GM21528 (cell line): Measurements from ENCODE around the gene CDK2AP2.
"Not testable (repeated sequence)": the region's sequence is repeated elsewhere in the genome, so short reads cannot be mapped to it uniquely, and the experiment has no call there.

Experiments used
- ATAC-seq: cut with Tn5 transposase; IDR thresholded peaks from one replicate; pipeline ENCODE4 v1.9.1; 2021; ENCODE audit warnings: mild to moderate bottlenecking, moderate library complexity; ENCODE audit not compliant: unreplicated experiment, low FRiP score

CDK2AP2 gene

GRCh38 chr11:67468456-67468758 lies 39.6 kb downstream of the CDK2AP2 start:
- ATAC-seq: no peak

GRCh38 chr11:67468056-67468455 lies 39.9 kb downstream of the CDK2AP2 start:
- ATAC-seq: no peak

GRCh38 chr11:67466962-67467771 lies 40.8 kb downstream of the CDK2AP2 start:
- ATAC-seq: no peak

DNA sequence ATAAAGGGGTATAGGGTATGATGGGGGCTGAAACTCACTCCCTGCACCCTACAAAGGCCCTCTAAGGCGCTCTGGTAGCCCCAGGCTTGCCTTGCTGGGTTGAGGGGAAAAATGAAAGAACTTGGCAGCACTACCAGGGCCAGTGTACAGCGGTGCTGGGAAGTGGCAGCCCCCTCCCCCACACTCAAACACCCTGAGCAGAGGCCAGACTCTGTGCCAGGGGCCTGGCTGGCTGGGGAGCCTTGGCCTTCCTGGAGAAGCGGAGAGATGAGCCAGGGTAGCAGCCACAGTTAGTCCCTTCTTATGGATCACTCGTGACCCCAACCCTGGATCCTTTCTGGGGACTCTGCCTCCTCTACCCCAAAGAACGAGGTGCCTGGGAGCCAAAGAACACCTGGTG lies 41.6 kb downstream of the CDK2AP2 start:
- ATAC-seq: no peak

GRCh38 chr11:67465530-67465929 lies 42.4 kb downstream of the CDK2AP2 start:
- not testable (repeated sequence) for ATAC-seq

DNA sequence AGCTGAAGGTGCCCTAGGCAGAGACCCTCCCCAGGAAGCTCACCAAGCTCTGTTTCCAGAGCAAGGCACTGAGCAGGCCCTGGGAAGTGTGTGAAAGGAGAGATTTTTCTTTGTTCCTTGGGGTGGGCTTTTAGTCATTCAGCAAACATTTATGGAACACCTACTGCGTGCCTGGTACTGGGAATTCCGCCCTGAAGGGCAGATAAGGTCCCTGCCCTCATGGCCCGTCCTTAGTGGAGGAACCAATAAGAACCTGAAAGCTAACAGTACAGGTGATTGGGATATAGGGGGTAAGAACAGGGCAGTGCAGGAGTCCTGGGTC lies 42.8 kb downstream of the CDK2AP2 start:
- no peak for ATAC-seq

DNA sequence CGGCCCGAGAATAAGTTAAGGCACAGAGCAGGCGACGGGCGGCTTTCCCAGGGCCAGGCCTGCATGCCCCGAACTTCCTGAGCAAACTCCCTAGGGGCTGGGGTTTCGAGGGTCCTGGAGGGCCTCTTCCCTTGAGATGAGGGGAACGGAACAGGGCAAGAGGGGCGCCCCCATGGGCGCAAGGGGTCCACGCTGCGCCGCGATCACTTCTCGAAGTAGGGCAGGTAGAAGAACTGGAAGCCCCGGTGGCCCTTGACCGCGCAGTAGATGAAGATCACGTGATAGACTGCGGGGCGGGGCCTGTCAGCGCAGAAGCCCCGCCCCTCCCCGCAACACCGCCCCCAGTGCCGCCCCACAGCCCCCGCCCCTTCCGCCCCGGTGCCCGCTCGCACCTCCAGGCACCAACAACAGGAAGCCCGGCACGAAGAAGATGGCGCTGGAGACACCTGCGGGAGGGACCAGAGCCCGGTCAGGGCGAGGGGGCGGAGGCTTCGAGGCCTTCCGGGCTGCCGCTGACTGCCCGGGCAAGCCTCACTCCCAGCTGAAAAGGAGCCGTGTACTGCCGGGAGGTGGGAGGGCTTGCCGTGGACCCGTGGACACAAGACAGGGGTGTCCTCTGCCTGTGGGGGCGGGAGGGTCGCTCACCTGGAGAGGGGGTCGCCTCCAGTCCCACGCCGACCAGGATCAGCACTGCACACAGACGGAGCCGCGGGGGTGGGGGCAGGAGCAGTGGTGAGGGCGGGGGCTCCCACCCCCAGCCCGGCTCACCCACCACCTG lies 43.4 kb downstream of the CDK2AP2 start:
- ATAC-seq: peak; percentile 52

GRCh38 chr11:67463680-67464410 lies 44.1 kb downstream of the CDK2AP2 start:
- no peak for ATAC-seq

DNA sequence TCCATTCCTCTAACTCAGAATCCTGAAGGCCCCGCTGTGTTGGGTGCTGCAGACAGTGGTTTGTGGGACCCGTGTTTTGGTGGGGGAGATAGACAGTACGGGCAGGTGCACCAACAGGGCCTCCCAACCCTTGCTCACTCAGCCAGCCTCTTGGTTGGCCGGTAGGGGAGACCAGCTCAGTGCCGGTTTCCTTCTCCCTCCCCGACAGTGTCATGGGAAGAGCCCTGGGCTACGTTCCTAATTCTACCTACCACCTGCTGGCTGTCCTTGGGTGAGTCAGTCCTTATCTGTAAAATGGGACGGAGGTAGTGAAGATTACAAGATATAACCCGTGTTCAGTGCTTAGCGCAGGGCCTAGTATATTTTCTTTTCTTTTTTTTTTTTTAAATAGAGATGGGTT lies 44.8 kb downstream of the CDK2AP2 start:
- no peak for ATAC-seq

DNA sequence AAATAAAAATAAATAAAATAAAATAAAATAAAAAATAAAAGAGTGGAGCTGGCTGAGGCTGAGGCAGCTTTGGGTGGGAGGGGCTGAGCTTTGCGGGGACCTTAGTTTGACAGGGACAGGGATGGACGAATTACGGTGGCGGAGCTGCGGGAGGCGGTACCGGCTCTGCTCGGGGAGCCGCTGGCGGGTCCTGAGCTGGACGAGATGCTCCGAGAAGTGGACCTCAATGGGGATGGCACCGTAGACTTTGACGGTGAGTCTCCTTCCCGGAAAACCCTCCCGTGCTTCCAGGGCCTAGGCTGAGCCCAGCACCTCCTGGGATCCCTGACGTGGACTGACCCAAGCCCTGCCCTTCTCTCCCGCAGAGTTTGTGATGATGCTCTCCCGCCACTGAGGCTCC lies 49.7 kb downstream of the CDK2AP2 start:
- ATAC-seq: no peak

GRCh38 chr11:67457453-67457852 lies 50.5 kb downstream of the CDK2AP2 start:
- no peak for ATAC-seq
